ENCODE measurements around the gene ZBTB20.

Gene ZBTB20

GRCh38 chr3:114445233-114445632, 701.9 kb downstream of the ZBTB20 start:
- in situ Hi-C loops (cut with MboI; ENCODE audit: low pct_unique_long_range_greater_than_20kb, low sequenced_read_pairs, unreplicated experiment), result no loop called here
- DNase-seq (ENCODE audit: low spot score), result no peak
- TF ChIP-seq CTCF (IDR thresholded peaks at IDR 0.05; ENCODE audit: extremely low read depth, insufficient read depth, missing control alignments), result no peak

GRCh38 chr3:114444216-114444615, 702.9 kb downstream of the ZBTB20 start:
- in situ Hi-C loops (cut with MboI; ENCODE audit: low pct_unique_long_range_greater_than_20kb, low sequenced_read_pairs, unreplicated experiment), result no loop called here
- TF ChIP-seq CTCF (IDR thresholded peaks at IDR 0.05; ENCODE audit: extremely low read depth, insufficient read depth, missing control alignments), result no peak

DNA sequence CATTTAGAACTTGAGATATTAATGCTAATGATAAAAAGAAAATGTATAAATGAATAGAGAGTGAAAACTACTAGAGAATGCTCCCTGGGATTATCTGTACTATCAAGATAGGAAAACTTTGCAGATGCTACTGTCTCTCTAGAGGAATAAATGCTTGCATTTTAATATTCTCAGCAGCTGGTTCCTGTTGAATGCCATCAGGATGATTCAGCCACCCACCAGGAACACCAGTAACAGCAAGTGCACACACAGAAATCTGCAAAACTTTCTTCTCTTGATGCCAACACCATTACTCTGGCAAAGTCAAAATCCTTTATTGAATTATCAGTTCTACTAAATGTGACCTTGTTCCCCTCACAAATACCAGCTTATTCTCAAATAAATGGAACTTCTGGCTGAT, 704.8 kb downstream of the ZBTB20 start:
- no peak for TF ChIP-seq CTCF (IDR thresholded peaks at IDR 0.05; ENCODE audit: extremely low read depth, insufficient read depth, missing control alignments)
- in situ Hi-C loops (cut with MboI; ENCODE audit: low pct_unique_long_range_greater_than_20kb, low sequenced_read_pairs, unreplicated experiment), result no loop called here
- DNase-seq (ENCODE audit: low spot score), result no peak

More at GRCh38 chr3:114444216-114444615, 702.9 kb downstream of the ZBTB20 start:
- DNase-seq (ENCODE audit: low spot score), result no peak

GRCh38 chr3:114441386-114441785, 705.7 kb downstream of the ZBTB20 start:
- in situ Hi-C loops (cut with MboI; ENCODE audit: low pct_unique_long_range_greater_than_20kb, low sequenced_read_pairs, unreplicated experiment), result no loop called here
- no peak for DNase-seq (ENCODE audit: low spot score)
- no peak for TF ChIP-seq CTCF (IDR thresholded peaks at IDR 0.05; ENCODE audit: extremely low read depth, insufficient read depth, missing control alignments)

DNA sequence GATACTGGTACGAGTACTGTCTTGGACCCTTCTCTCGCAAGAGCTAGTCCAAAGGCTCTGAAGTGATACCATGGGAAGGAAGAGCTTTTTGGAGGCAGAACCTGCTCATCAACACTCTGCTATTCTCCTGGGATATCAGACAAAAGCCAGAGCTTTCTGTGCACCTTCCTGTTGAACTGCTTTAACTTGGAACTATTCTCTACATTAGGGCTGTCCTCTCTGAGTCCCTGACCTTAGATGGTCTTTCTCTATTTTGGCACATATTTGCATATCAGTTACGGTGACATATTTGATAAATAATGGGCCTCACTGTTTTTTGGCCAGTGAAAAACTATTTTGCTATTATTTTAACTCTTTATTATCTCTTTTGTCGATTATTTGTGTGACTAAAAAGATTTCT, 706.4 kb downstream of the ZBTB20 start:
- no peak for TF ChIP-seq CTCF (IDR thresholded peaks at IDR 0.05; ENCODE audit: extremely low read depth, insufficient read depth, missing control alignments)
- no peak for DNase-seq (ENCODE audit: low spot score)
- in situ Hi-C loops (cut with MboI; ENCODE audit: low pct_unique_long_range_greater_than_20kb, low sequenced_read_pairs, unreplicated experiment), result no loop called here

DNA sequence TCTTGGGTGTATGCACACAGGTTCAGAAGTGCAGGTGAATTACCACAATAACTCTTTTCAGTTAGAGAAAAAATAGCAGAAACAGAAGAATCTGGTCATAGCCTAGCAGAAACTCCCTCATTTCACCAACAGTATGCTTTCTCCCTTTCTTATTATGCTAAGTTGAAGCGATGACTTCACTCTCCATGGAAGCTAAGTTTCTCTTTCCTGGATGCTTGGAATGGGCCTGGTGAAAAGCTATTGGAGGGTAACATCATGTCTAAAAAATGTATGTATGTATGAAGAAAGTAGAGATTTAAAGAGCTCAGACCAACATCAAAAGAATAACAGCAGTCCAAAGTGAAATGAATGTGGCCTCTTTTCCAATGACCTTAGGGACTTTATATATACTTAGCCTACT, 707.8 kb downstream of the ZBTB20 start:
- DNase-seq (ENCODE audit: low spot score), result no peak
- TF ChIP-seq CTCF (IDR thresholded peaks at IDR 0.05; ENCODE audit: extremely low read depth, insufficient read depth, missing control alignments), result no peak
- in situ Hi-C loops (cut with MboI; ENCODE audit: low pct_unique_long_range_greater_than_20kb, low sequenced_read_pairs, unreplicated experiment), result no loop called here

- DNase-seq (ENCODE audit: low spot score), result no peak
- no peak for TF ChIP-seq CTCF (IDR thresholded peaks at IDR 0.05; ENCODE audit: extremely low read depth, insufficient read depth, missing control alignments)
Measured at GRCh38 chr3:114437897-114438296, 709.2 kb downstream of the ZBTB20 start.

More at GRCh38 chr3:114437897-114438296, 709.2 kb downstream of the ZBTB20 start:
- in situ Hi-C loops (cut with MboI; ENCODE audit: low pct_unique_long_range_greater_than_20kb, low sequenced_read_pairs, unreplicated experiment), result no loop called here
